Common myeloid progenitor, CD34-positive (primary cell): ENCODE measurements around the gene MYO1B.

Source experiments
- CTCF ChIA-PET: fragments of 350-600 bp; sonication (Branson Sonifier 250); formaldehyde crosslinking; loops from one replicate; lab custom pipeline; 2021; ENCODE audit warnings: antibody characterized with exemption; lab: Charles Lee
- POLR2A ChIA-PET: fragments of 350-600 bp; sonication (Branson Sonifier 250); formaldehyde crosslinking; loops from one replicate; lab custom pipeline; 2021; ENCODE audit warnings: antibody characterized with exemption; lab: Charles Lee
- DNase-seq, 3 donors: peaks; one replicate each; pipeline versions ENCODE4 v3.0.0 to v3.0.0-alpha.2; 2013
- H3K27ac ChIP-seq, 2 experiments: 1 replicate in 1 of 2; 2 replicates in 1 of 2; pipeline ENCODE4 v1.7.0; 2013; ENCODE audit warnings: inconsistent platforms in 2 of 2, low read length in 2 of 2, mild to moderate bottlenecking in 2 of 2, low read depth in 1 of 2, moderate library complexity in 1 of 2; ENCODE audit not compliant: severe bottlenecking in 2 of 2, insufficient read depth in 1 of 2, poor library complexity in 1 of 2
- H3K27me3 ChIP-seq, 5 experiments: replicated peaks in 2 of 5; 1 replicate in 3 of 5; 2 replicates in 2 of 5; pipeline versions ENCODE4 v1.6.1 to v1.7.0; 2013; ENCODE audit warnings: low read length in 4 of 5, mild to moderate bottlenecking in 2 of 5, moderate library complexity in 2 of 5, inconsistent platforms in 1 of 5; ENCODE audit not compliant: insufficient read depth in 5 of 5, control insufficient read depth in 4 of 5
- H3K36me3 ChIP-seq, 4 experiments: 1 replicate in 2 of 4; 2 replicates in 2 of 4; pipeline versions ENCODE4 v1.6.1 to v1.7.0; 2013; ENCODE audit warnings: low read length in 3 of 4, control low read depth in 1 of 4, mild to moderate bottlenecking in 1 of 4; ENCODE audit not compliant: control insufficient read depth in 4 of 4, insufficient read depth in 4 of 4
- H3K4me1 ChIP-seq, 4 experiments: 1 replicate in 3 of 4; 2 replicates in 1 of 4; pipeline versions ENCODE4 v1.6.1 to v1.7.1; 2013; ENCODE audit warnings: low read length in 3 of 4, mild to moderate bottlenecking in 3 of 4, control low read depth in 1 of 4, inconsistent platforms in 1 of 4, moderate library complexity in 1 of 4; ENCODE audit not compliant: control insufficient read depth in 4 of 4, insufficient read depth in 4 of 4; ENCODE audit errors: control extremely low read depth in 1 of 4
- H3K4me3 ChIP-seq, 7 experiments: 1 replicate in 4 of 7; 2 replicates in 3 of 7; pipeline versions ENCODE4 v1.5.1 to v1.7.0; 2013; ENCODE audit warnings: mild to moderate bottlenecking in 7 of 7, low read length in 6 of 7, moderate library complexity in 6 of 7, inconsistent platforms in 2 of 7, low read depth in 2 of 7, control low read depth in 1 of 7; ENCODE audit not compliant: insufficient read depth in 4 of 7, control insufficient read depth in 1 of 7; ENCODE audit errors: extremely low read depth in 1 of 7
- H3K9me3 ChIP-seq, 5 experiments: 1 replicate in 4 of 5; 2 replicates in 1 of 5; pipeline versions ENCODE4 v1.6.1 to v1.7.1; 2013; ENCODE audit warnings: low read length in 4 of 5, mild to moderate bottlenecking in 2 of 5, inconsistent platforms in 1 of 5, low read depth in 1 of 5, moderate library complexity in 1 of 5; ENCODE audit not compliant: control insufficient read depth in 4 of 5, insufficient read depth in 2 of 5; ENCODE audit errors: control extremely low read depth in 1 of 5
- WGBS: methylation state at CpG from one replicate; pipeline ENCODE4 v1.1.5; 2013; ENCODE audit not compliant: insufficient coverage; 5-methylcytosine and 5-hydroxymethylcytosine counted together

Gene MYO1B

GRCh38 chr2:191417746-191418145 lies 172.5 kb downstream of the MYO1B start:
- Histone ChIP-seq H3K4me1 (no peaks in the 10 kb centered on the region), H3K27me3 (no peaks in the 10 kb centered on the region), H3K4me3 (no peak overlapping the region), H3K9me3 (no peaks in the 10 kb centered on the region), H3K27ac (no peak overlapping the region), H3K36me3 (no peaks in the 10 kb centered on the region)
- no peak for DNase-seq
- CTCF ChIA-PET: interaction anchor here (1.4 kb wide), 1 partner anchor 11 kb away, joined by 5 read pairs; no protein-coding TSS in a partner anchor
- WGBS: 96% methylated on average over 6 of the region's 7 CpGs
- POLR2A ChIA-PET: no interaction called here

GRCh38 chr2:191421950-191422349 lies 176.7 kb downstream of the MYO1B start:
- no peak overlapping the region for H3K27ac ChIP-seq
- no peak overlapping the region for H3K4me3 ChIP-seq
- H3K9me3 ChIP-seq: no peaks in the 10 kb centered on the region
- no peaks in the 10 kb centered on the region for H3K36me3 ChIP-seq
- no peaks in the 10 kb centered on the region for H3K27me3 ChIP-seq
- CTCF ChIA-PET: interaction anchor here (1.5 kb wide), 1 partner anchor 99 kb away, joined by 3 read pairs; no protein-coding TSS in a partner anchor
- no peaks in the 10 kb centered on the region for H3K4me1 ChIP-seq
- POLR2A ChIA-PET: no interaction called here
- WGBS: 100% methylated on average over 2 of the region's 2 CpGs
- no peak for DNase-seq

GRCh38 chr2:191427031-191427430 lies 181.8 kb downstream of the MYO1B start:
- Histone ChIP-seq H3K4me1 (no peaks in the 10 kb centered on the region), H3K36me3 (no peaks in the 10 kb centered on the region), H3K4me3 (no peak overlapping the region), H3K9me3 (peaks cover 0 to 5% (median 0%) of the 10 kb centered on the region in 5 experiments), H3K27ac (no peak overlapping the region), H3K27me3 (no peaks in the 10 kb centered on the region)
- 100% methylated on average over 4 of the region's 4 CpGs for WGBS
- no peak for DNase-seq
- ChIA-PET POLR2A (no interaction called here), CTCF (interaction anchor here (1.1 kb wide), 1 partner anchor 12 kb away, joined by 3 read pairs; no protein-coding TSS in a partner anchor)

GRCh38 chr2:191428141-191428540 lies 182.9 kb downstream of the MYO1B start:
- CTCF ChIA-PET: interaction anchor here (0.8 kb wide), 1 partner anchor 228 kb away, joined by 3 read pairs; no protein-coding TSS in a partner anchor
- Histone ChIP-seq H3K36me3 (no peaks in the 10 kb centered on the region), H3K27me3 (no peaks in the 10 kb centered on the region), H3K4me1 (no peaks in the 10 kb centered on the region), H3K4me3 (no peak overlapping the region), H3K9me3 (peaks cover 0 to 5% (median 0%) of the 10 kb centered on the region in 5 experiments), H3K27ac (no peak overlapping the region)
- DNase-seq: no peak
- POLR2A ChIA-PET: no interaction called here
- WGBS: 100% methylated on average over 2 of the region's 3 CpGs

DNA sequence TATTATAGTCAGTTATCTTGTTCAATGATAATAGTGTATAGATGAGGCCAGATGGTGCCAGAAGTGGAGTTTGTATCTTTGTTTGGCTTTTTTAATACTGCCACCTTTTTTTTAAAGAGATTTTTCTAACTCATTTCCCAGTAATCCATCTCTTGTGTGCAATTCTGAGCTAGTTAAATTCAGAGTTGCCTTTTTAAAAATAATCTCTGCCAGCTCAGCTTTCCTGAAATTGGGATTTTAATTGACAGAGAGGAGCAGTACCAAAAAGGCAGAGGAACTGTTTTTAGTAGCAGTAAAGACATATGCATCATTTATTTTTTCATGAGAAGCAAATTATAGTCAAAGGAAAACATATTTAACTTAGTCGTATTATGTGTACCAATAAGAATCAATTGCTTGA lies 185.3 kb downstream of the MYO1B start:
- ChIA-PET CTCF (no interaction called here), POLR2A (interaction anchor here (0.6 kb wide), 1 partner anchor 157 kb away, joined by 3 read pairs; no protein-coding TSS in a partner anchor)
- DNase-seq: no peak
- Histone ChIP-seq H3K4me3 (no peak overlapping the region), H3K36me3 (no peaks in the 10 kb centered on the region), H3K9me3 (peaks cover 0 to 5% (median 0%) of the 10 kb centered on the region in 5 experiments), H3K27me3 (no peaks in the 10 kb centered on the region), H3K27ac (no peak overlapping the region), H3K4me1 (no peaks in the 10 kb centered on the region)
- WGBS: no CpG with 5 or more reads among the region's 1 CpG

DNA sequence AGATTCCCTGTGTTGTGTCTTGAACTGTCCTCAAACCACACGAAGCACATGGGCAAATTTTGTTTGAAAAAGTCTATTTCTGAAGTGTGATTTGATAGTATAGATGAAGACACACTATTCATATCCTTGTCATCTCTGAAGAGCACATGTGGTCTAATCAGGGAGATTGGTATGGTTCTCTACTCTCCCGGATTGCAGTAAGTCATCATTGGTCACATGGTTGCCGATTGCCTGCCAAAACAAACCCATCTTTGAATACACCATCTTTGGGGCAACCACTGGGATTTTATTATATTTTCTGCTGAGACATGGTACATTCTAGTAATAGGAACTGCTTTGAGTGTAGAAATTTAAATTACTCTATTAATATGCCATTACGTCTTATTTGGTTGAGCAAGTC lies 186.9 kb downstream of the MYO1B start:
- no peak overlapping the region for H3K27ac ChIP-seq
- peaks cover 0 to 5% (median 0%) of the 10 kb centered on the region in 5 experiments for H3K9me3 ChIP-seq
- no peak for DNase-seq
- ChIA-PET POLR2A (no interaction called here), CTCF (no interaction called here)
- peaks cover 0 to 7% (median 3%) of the 10 kb centered on the region in 4 experiments for H3K4me1 ChIP-seq
- no peak overlapping the region for H3K4me3 ChIP-seq
- no peaks in the 10 kb centered on the region for H3K36me3 ChIP-seq
- WGBS: no CpG with 5 or more reads among the region's 4 CpGs
- H3K27me3 ChIP-seq: no peaks in the 10 kb centered on the region

- H3K9me3 ChIP-seq: peaks cover 0 to 3% (median 0%) of the 10 kb centered on the region in 5 experiments
- no peak overlapping the region for H3K27ac ChIP-seq
- ChIA-PET CTCF (no interaction called here), POLR2A (no interaction called here)
- no peak overlapping the region for H3K4me3 ChIP-seq
- peaks cover 0 to 7% (median 5%) of the 10 kb centered on the region in 4 experiments for H3K4me1 ChIP-seq
- H3K27me3 ChIP-seq: no peaks in the 10 kb centered on the region
- no peaks in the 10 kb centered on the region for H3K36me3 ChIP-seq
- DNase-seq: no peak
- WGBS: 100% methylated on average over 3 of the region's 3 CpGs
Measured at GRCh38 chr2:191434072-191434471, 188.9 kb downstream of the MYO1B start.
